DND-41 (cell line): ENCODE results near the gene PPP2CA.

ENCODE experiments used
- ATAC-seq: fragments of 200-7000 bp; cut with Tn5 transposase; 3 replicates; pipeline ENCODE4 v1.9.1; 2021; ENCODE audit warnings: low read depth; ENCODE audit not compliant: insufficient read depth
- DNase-seq: peaks from one replicate; pipeline ENCODE4 v3.0.0-alpha.2; 2020
- H2AFZ ChIP-seq: 2 replicates; pipeline ENCODE4 v1.6.0; 2012; ENCODE audit warnings: low read depth, low read length
- H3K27ac ChIP-seq: 2 replicates; pipeline ENCODE4 v1.5.1; 2012; ENCODE audit warnings: low read length, inconsistent platforms
- H3K27me3 ChIP-seq: fragments of 200-600 bp; sonication (generic); 2 replicates; pipeline ENCODE4 v1.6.0; 2012; ENCODE audit warnings: low read length, mild to moderate bottlenecking, inconsistent platforms; ENCODE audit not compliant: insufficient read depth, poor library complexity
- H3K36me3 ChIP-seq: 2 replicates; pipeline ENCODE4 v1.5.1; 2012; ENCODE audit warnings: low read length, inconsistent platforms; ENCODE audit not compliant: insufficient read depth
- H3K4me1 ChIP-seq: 2 replicates; pipeline ENCODE4 v1.5.1; 2012; ENCODE audit warnings: mild to moderate bottlenecking, low read length; ENCODE audit not compliant: insufficient read depth
- H3K4me2 ChIP-seq: 2 replicates; pipeline ENCODE4 v1.6.0; 2012; ENCODE audit warnings: mild to moderate bottlenecking, moderate library complexity, low read length, inconsistent platforms; ENCODE audit not compliant: insufficient read depth
- H3K4me3 ChIP-seq, 2 experiments: fragments of 200-600 bp in 1 of 2; shearing (Covaris generic) in 1 of 2; 2 replicates each; pipeline ENCODE4 v1.5.1; 2012 to 2016; ENCODE audit warnings: inconsistent platforms in 2 of 2, low read length in 2 of 2, mild to moderate bottlenecking in 2 of 2, low read depth in 1 of 2, moderate library complexity in 1 of 2
- H3K79me2 ChIP-seq: 2 replicates; pipeline ENCODE4 v1.6.0; 2012; ENCODE audit warnings: low read length, inconsistent platforms; ENCODE audit not compliant: insufficient read depth
- H3K9ac ChIP-seq: 2 replicates; pipeline ENCODE4 v1.6.0; 2012; ENCODE audit warnings: low read depth, mild to moderate bottlenecking, inconsistent platforms, low read length, moderate library complexity
- H3K9me3 ChIP-seq: 2 replicates; pipeline ENCODE4 v1.5.1; 2012; ENCODE audit warnings: low read length, moderate library complexity, mild to moderate bottlenecking, inconsistent platforms; ENCODE audit not compliant: insufficient read depth, severe bottlenecking
- H4K20me1 ChIP-seq: 2 replicates; pipeline ENCODE4 v1.6.0; 2012; ENCODE audit warnings: low read length; ENCODE audit not compliant: insufficient read depth
- CTCF ChIP-seq: IDR thresholded peaks from 2 replicates; pipeline ENCODE4 v1.5.1; 2012; ENCODE audit warnings: borderline replicate concordance, low read length, moderate library complexity, mild to moderate bottlenecking; ENCODE audit not compliant: poor library complexity, severe bottlenecking; ENCODE audit errors: extremely low read depth
- EZH2 ChIP-seq: IDR thresholded peaks from 3 replicates; pipeline ENCODE4 v1.6.1; 2012; ENCODE audit warnings: borderline replicate concordance, low read depth, mild to moderate bottlenecking, moderate library complexity, low read length, inconsistent platforms; ENCODE audit not compliant: severe bottlenecking

PPP2CA gene

GRCh38 chr5:134252671-134253070, 26.8 kb upstream of the PPP2CA start:
- Histone ChIP-seq H3K9ac (no peak overlapping the region), H3K27ac (no peak overlapping the region), H3K36me3 (no peaks in the 10 kb centered on the region), H3K79me2 (no peaks in the 10 kb centered on the region), H3K27me3 (peaks cover 7% of the 10 kb centered on the region), H3K9me3 (no peaks in the 10 kb centered on the region), H3K4me2 (no peak overlapping the region), H3K4me1 (no peaks in the 10 kb centered on the region), H2AFZ (no peak overlapping the region), H4K20me1 (no peaks in the 10 kb centered on the region), H3K4me3 (no peak overlapping the region)
- DNase-seq, result no peak
- no peak for TF ChIP-seq CTCF
- no peak for TF ChIP-seq EZH2
- ATAC-seq, result no peak

- H3K4me1 ChIP-seq, result no peaks in the 10 kb centered on the region
- DNase-seq, result no peak
- TF ChIP-seq CTCF (no peak), EZH2 (no peak)
These were observed 25.1 kb upstream of the PPP2CA start for GRCh38 chr5:134250949-134251348.

GRCh38 chr5:134249469-134250379, 23.9 kb upstream of the PPP2CA start:
- Histone ChIP-seq H2AFZ (no peak overlapping the region), H3K27ac (no peak overlapping the region), H3K4me1 (no peaks in the 10 kb centered on the region), H3K79me2 (no peaks in the 10 kb centered on the region), H4K20me1 (no peaks in the 10 kb centered on the region), H3K4me2 (no peak overlapping the region), H3K36me3 (no peaks in the 10 kb centered on the region), H3K27me3 (peaks cover 3% of the 10 kb centered on the region), H3K9me3 (no peaks in the 10 kb centered on the region), H3K9ac (no peak overlapping the region), H3K4me3 (no peak overlapping the region)
- ATAC-seq, result no peak
- no peak for DNase-seq
- TF ChIP-seq CTCF, result no peak
- no peak for TF ChIP-seq EZH2

More at GRCh38 chr5:134250949-134251348, 25.1 kb upstream of the PPP2CA start:
- Histone ChIP-seq H3K27ac (no peak overlapping the region), H3K9ac (no peak overlapping the region), H3K79me2 (no peaks in the 10 kb centered on the region), H3K4me2 (no peak overlapping the region), H3K4me3 (no peak overlapping the region), H3K36me3 (no peaks in the 10 kb centered on the region), H2AFZ (no peak overlapping the region), H4K20me1 (no peaks in the 10 kb centered on the region), H3K9me3 (no peaks in the 10 kb centered on the region), H3K27me3 (peaks cover 6% of the 10 kb centered on the region)
- ATAC-seq, result no peak

GRCh38 chr5:134248256-134248655, 22.4 kb upstream of the PPP2CA start:
- Histone ChIP-seq H3K27ac (no peak overlapping the region), H4K20me1 (no peaks in the 10 kb centered on the region), H3K9ac (no peak overlapping the region), H3K9me3 (no peaks in the 10 kb centered on the region), H3K4me1 (no peaks in the 10 kb centered on the region), H3K79me2 (no peaks in the 10 kb centered on the region), H3K27me3 (no peaks in the 10 kb centered on the region), H3K36me3 (no peaks in the 10 kb centered on the region), H3K4me3 (no peak overlapping the region), H3K4me2 (no peak overlapping the region), H2AFZ (no peak overlapping the region)
- no peak for DNase-seq
- no peak for TF ChIP-seq EZH2
- TF ChIP-seq CTCF, result no peak
- no peak for ATAC-seq
